SH-SY5Y (cell line): ENCODE results near the gene TNS1.

ENCODE experiments used
- GATA2 ChIP-seq: IDR thresholded peaks from 2 replicates; pipeline ENCODE4 v1.6.1; 2011; ENCODE audit warnings: mild to moderate bottlenecking, low read depth, low read length
- GATA3 ChIP-seq: IDR thresholded peaks from 2 replicates; pipeline ENCODE4 v1.6.1; 2011; ENCODE audit warnings: low read depth, mild to moderate bottlenecking, low read length, moderate library complexity

Gene TNS1

GRCh38 chr2:218002845-218003180 is at the start of gene TNS1:
TSS of gene TNS1 (minus strand) at chr2:218002995. CDS start at chr2:218002872, 123 bp downstream.
- TF ChIP-seq GATA3: no peak

- TF ChIP-seq GATA2: no peak
- no peak for TF ChIP-seq GATA3
Measured at GRCh38 chr2:218051903-218052302, 49.1 kb upstream of the TNS1 start.

- TF ChIP-seq GATA2 (no peak), GATA3 (no peak)
Measured at GRCh38 chr2:218047536-218048225, 44.9 kb upstream of the TNS1 start.

- no peak for TF ChIP-seq GATA2
- no peak for TF ChIP-seq GATA3
Measured at GRCh38 chr2:218046238-218046637, 43.4 kb upstream of the TNS1 start.

GRCh38 chr2:218043701-218044109 is 40.9 kb upstream of the TNS1 start:
- TF ChIP-seq GATA3: no peak
- no peak for TF ChIP-seq GATA2

GRCh38 chr2:218043100-218043499 is 40.3 kb upstream of the TNS1 start:
- TF ChIP-seq GATA3 (no peak), GATA2 (no peak)

- TF ChIP-seq GATA3 (no peak), GATA2 (no peak)
Measured at GRCh38 chr2:218041302-218042168, 38.7 kb upstream of the TNS1 start.

GRCh38 chr2:218040883-218041282 is 38.1 kb upstream of the TNS1 start:
- no peak for TF ChIP-seq GATA2

GRCh38 chr2:218039171-218039570 is 36.4 kb upstream of the TNS1 start:
- no peak for TF ChIP-seq GATA2
- no peak for TF ChIP-seq GATA3

- TF ChIP-seq GATA3 (no peak), GATA2 (no peak)
Measured at GRCh38 chr2:218036371-218036770, 33.6 kb upstream of the TNS1 start.

GRCh38 chr2:218035463-218036100 is 32.8 kb upstream of the TNS1 start:
- TF ChIP-seq GATA2 (no peak), GATA3 (no peak)

- TF ChIP-seq GATA3: no peak
- no peak for TF ChIP-seq GATA2
Measured at GRCh38 chr2:218033590-218034496, 31.0 kb upstream of the TNS1 start.

GRCh38 chr2:218033208-218033589 is 30.4 kb upstream of the TNS1 start:
- TF ChIP-seq GATA2 (no peak), GATA3 (no peak)
